Adipose tissue (tissue), 3 donors: ENCODE data around the gene SRGAP1. TPM values are rescaled to one million over a fixed set of nuclear protein-coding genes. Genes with fewer than 3 reads are reported as not detected.
"Not testable (repeated sequence)": the region's sequence is repeated elsewhere in the genome, so short reads cannot be mapped to it uniquely, and the experiment has no call there.

Experiments
- H3K27ac ChIP-seq: one replicate; pipeline ENCODE4 v1.5.1; 2013; ENCODE audit warnings: low read depth, low read length
- WGBS, 3 donors: extraction: QIAGEN DNeasy Blood & Tissue Kit; methylation state at CpG; one replicate each; pipeline ENCODE4 v1.1.7; 2013; 5-methylcytosine and 5-hydroxymethylcytosine counted together
- polyA plus RNA-seq, 3 donors: library from polyadenylated mRNA; stranded (reverse); fragments of 200-250 nt; gene quantifications; one replicate each; pipeline ENCODE4 v1.2.3, GENCODE V29; 2013
- donor health status: healthy with polysubstance abuse.
- donor health status: Bipolar disorder and iron deficiency.
- donor health status: healthy.

Gene SRGAP1
- polyA plus RNA-seq, 3 donors, result 1.8 to 2.7 (median 2.2) TPM

- no peak overlapping the region for H3K27ac ChIP-seq
- WGBS, 3 donors, result 9 to 33% (median 32%) methylated on average over 7 of the region's 7 CpGs
Measured at GRCh38 chr12:64039281-64039871, 194.9 kb downstream of the SRGAP1 start.

- 60 to 81% (median 79%) methylated on average over 2 of the region's 2 CpGs for WGBS, 3 donors
Measured at GRCh38 chr12:64042911-64043310, 198.4 kb downstream of the SRGAP1 start.

GRCh38 chr12:64044191-64044590, 199.7 kb downstream of the SRGAP1 start:
- H3K27ac ChIP-seq, result no peak overlapping the region
- 63 to 91% (median 90%) methylated on average over 1 of the region's 1 CpG for WGBS, 3 donors

More at GRCh38 chr12:64042911-64043310, 198.4 kb downstream of the SRGAP1 start:
- no peak overlapping the region for H3K27ac ChIP-seq

- H3K27ac ChIP-seq, result no peak overlapping the region
- 46 to 71% (median 50%) methylated on average over 2 of the region's 2 CpGs for WGBS, 3 donors
Measured at GRCh38 chr12:64051057-64051456, 206.6 kb downstream of the SRGAP1 start.

GRCh38 chr12:64053117-64053516, 208.6 kb downstream of the SRGAP1 start:
- H3K27ac ChIP-seq, result no peak overlapping the region
- 85 to 96% (median 94%) methylated on average over 3 of the region's 3 CpGs for WGBS, 3 donors

GRCh38 chr12:64054079-64054520, 209.6 kb downstream of the SRGAP1 start:
- WGBS, 3 donors, result 71 to 85% (median 81%) methylated on average over 4 of the region's 4 CpGs
- H3K27ac ChIP-seq, result no peak overlapping the region

- H3K27ac ChIP-seq, result no peak overlapping the region
- 93 to 96% (median 94%) methylated on average over 1 of the region's 1 CpG for WGBS, 3 donors
Measured at GRCh38 chr12:64056741-64057140, 212.2 kb downstream of the SRGAP1 start.

- no peak overlapping the region for H3K27ac ChIP-seq
- 89 to 90% (median 90%) methylated on average over 3 of the region's 3 CpGs for WGBS, 3 donors
Measured at GRCh38 chr12:64057706-64058105, 213.2 kb downstream of the SRGAP1 start.

GRCh38 chr12:64058541-64059265, 214.2 kb downstream of the SRGAP1 start:
- H3K27ac ChIP-seq, result no peak overlapping the region
- 90 to 95% (median 93%) methylated on average over 3 of the region's 3 CpGs for WGBS, 3 donors

- no peak overlapping the region for H3K27ac ChIP-seq
- 94 to 100% (median 97%) methylated on average over 1 of the region's 1 CpG for WGBS, 3 donors
Measured at GRCh38 chr12:64059685-64060084, 215.2 kb downstream of the SRGAP1 start.

GRCh38 chr12:64061868-64062375, 217.4 kb downstream of the SRGAP1 start:
- no peak overlapping the region for H3K27ac ChIP-seq
- WGBS, 3 donors, result 91 to 96% (median 95%) methylated on average over 2 of the region's 2 CpGs

- no peak overlapping the region for H3K27ac ChIP-seq
- 41 to 94% (median 87%) methylated on average over 3 of the region's 3 CpGs for WGBS, 3 donors
Measured at GRCh38 chr12:64063121-64063520, 218.6 kb downstream of the SRGAP1 start.

- WGBS, 3 donors, result 86 to 90% (median 90%) methylated on average over 2 of the region's 2 CpGs
- H3K27ac ChIP-seq, result no peak overlapping the region
Measured at GRCh38 chr12:64064240-64064639, 219.7 kb downstream of the SRGAP1 start.

GRCh38 chr12:64064706-64065105, 220.2 kb downstream of the SRGAP1 start:
- 94 to 96% (median 94%) methylated on average over 8 of the region's 8 CpGs for WGBS, 3 donors
- no peak overlapping the region for H3K27ac ChIP-seq

GRCh38 chr12:64065881-64066451, 221.5 kb downstream of the SRGAP1 start:
- 93 to 98% (median 96%) methylated on average over 2 of the region's 2 CpGs for WGBS, 3 donors
- no peak overlapping the region for H3K27ac ChIP-seq

GRCh38 chr12:64066776-64067175, 222.3 kb downstream of the SRGAP1 start:
- 94 to 97% (median 96%) methylated on average over 2 of the region's 2 CpGs for WGBS, 3 donors

GRCh38 chr12:64070454-64070853, 226.0 kb downstream of the SRGAP1 start:
- 75 to 86% (median 81%) methylated on average over 2 of the region's 2 CpGs for WGBS, 3 donors
- no peak overlapping the region for H3K27ac ChIP-seq

More at GRCh38 chr12:64066776-64067175, 222.3 kb downstream of the SRGAP1 start:
- H3K27ac ChIP-seq, result no peak overlapping the region

GRCh38 chr12:64072916-64073575, 228.5 kb downstream of the SRGAP1 start:
- WGBS, 3 donors, result 77 to 91% (median 86%) methylated on average over 5 of the region's 5 CpGs

GRCh38 chr12:64076565-64076964, 232.1 kb downstream of the SRGAP1 start:
- 95 to 98% (median 96%) methylated on average over 9 of the region's 9 CpGs for WGBS, 3 donors
- H3K27ac ChIP-seq, result not testable (repeated sequence)

More at GRCh38 chr12:64072916-64073575, 228.5 kb downstream of the SRGAP1 start:
- H3K27ac ChIP-seq, result no peak overlapping the region
